ENCODE measurements around the gene F8A1. TPM values are rescaled to one million over a fixed set of nuclear protein-coding genes. Genes with fewer than 3 reads are reported as not detected.

F8A1 gene
- 8.2 TPM for total RNA-seq

DNA sequence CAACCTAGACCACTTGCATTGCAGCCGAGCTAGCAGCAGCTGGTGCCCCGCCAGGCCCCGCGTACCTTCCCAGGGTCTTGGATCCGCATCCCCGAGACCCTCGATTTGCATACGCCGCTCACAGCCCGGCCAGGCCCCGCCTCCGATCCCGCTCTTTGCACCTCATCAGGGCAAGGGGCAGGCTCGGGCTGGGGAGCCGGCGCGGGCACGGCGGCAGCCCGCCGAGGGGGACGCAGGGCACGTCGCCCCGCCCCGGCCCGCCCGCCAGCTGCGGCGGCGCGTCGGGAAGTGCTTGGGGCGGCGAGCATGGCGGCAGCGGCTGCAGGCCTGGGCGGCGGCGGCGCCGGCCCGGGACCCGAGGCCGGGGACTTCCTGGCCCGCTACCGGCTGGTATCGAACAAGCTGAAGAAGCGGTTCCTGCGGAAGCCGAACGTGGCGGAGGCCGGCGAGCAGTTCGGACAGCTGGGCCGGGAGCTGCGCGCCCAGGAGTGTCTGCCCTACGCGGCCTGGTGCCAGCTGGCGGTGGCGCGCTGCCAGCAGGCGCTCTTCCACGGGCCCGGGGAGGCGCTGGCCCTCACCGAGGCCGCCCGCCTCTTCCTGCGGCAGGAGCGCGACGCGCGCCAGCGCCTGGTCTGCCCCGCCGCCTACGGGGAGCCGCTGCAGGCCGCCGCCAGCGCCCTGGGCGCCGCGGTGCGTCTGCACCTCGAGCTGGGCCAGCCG lies at the start of gene F8A1:
Gene F8A1 (plus strand): TSS at position 287 of the 720 bp plus-strand sequence. CDS start 20 bp downstream, at position 307.

Small RNAs within 50 kb of the gene (small RNA-seq; reads per million reads assigned to genes)
- gene MIR1184-1 (ENCODE audit: low replicate concordance): not detected

Other genes with a start within 250 kb of the F8A1 start
- gene CTAG2, start 232.8 kb upstream of the F8A1 start, total RNA-seq: not detected
- gene GAB3, start 135.3 kb upstream of the F8A1 start, total RNA-seq: 5.3 TPM
- 20.8 TPM for gene DKC1, start 123.5 kb upstream of the F8A1 start, total RNA-seq
- 53.7 TPM for gene MPP1, start 80.9 kb upstream of the F8A1 start, total RNA-seq
- gene SMIM9, start 51.7 kb upstream of the F8A1 start, total RNA-seq: not detected
- 13.7 TPM for gene F8, start 136.4 kb downstream of the F8A1 start, total RNA-seq
- 47.1 TPM for gene FUNDC2, start 140.5 kb downstream of the F8A1 start, total RNA-seq
- gene CMC4, start 184.8 kb downstream of the F8A1 start, total RNA-seq: 12.3 TPM
- gene MTCP1, start 184.8 kb downstream of the F8A1 start, total RNA-seq: 6.4 TPM
- gene BRCC3, start 185.2 kb downstream of the F8A1 start, total RNA-seq: 13.1 TPM

All from metanephros (tissue), 2 donors.